Erythroblast (primary cell): ENCODE measurements around the gene ARAP2.

Source experiments
- GATA1 ChIP-seq: IDR thresholded peaks from 2 replicates; pipeline ENCODE4 v1.6.1; 2011; ENCODE audit warnings: low read depth, mild to moderate bottlenecking, control low read depth, low read length, moderate library complexity
- POLR2A ChIP-seq: IDR thresholded peaks from 2 replicates; pipeline ENCODE4 v1.6.1; 2011; ENCODE audit warnings: mild to moderate bottlenecking, low read length

GRCh38 chr4:36020351-36020750 lies 224.0 kb downstream of the ARAP2 start:
- no peak for TF ChIP-seq POLR2A
- no peak for TF ChIP-seq GATA1
